Astrocyte (in vitro differentiated cells and primary cell): ENCODE results near the gene PAPSS2. TPM values are rescaled to one million over a fixed set of nuclear protein-coding genes. Genes with fewer than 3 reads are reported as not detected.

ENCODE experiments used
- DNase-seq: peaks from one replicate; pipeline ENCODE4 v3.0.0-alpha.2; 2010; ENCODE audit warnings: low read depth
- FAIRE-seq: peaks from 2 replicates; lab custom pipeline; 2011; peaks lifted over from hg19 to GRCh38; lab: Jason Lieb, UNC
- H2AFZ ChIP-seq: 2 replicates; pipeline ENCODE4 v1.6.0; 2012; ENCODE audit warnings: low read depth, low read length, inconsistent platforms
- H3K27ac ChIP-seq: 2 replicates; pipeline ENCODE4 v1.5.1; 2011; ENCODE audit warnings: low read depth, low read length, inconsistent platforms
- H3K27me3 ChIP-seq: 2 replicates; pipeline ENCODE4 v1.6.0; 2011; ENCODE audit warnings: low read length, inconsistent platforms; ENCODE audit not compliant: insufficient read depth
- H3K36me3 ChIP-seq: 2 replicates; pipeline ENCODE4 v1.5.1; 2011; ENCODE audit warnings: low read length, inconsistent platforms; ENCODE audit not compliant: insufficient read depth
- H3K4me1 ChIP-seq: 2 replicates; pipeline ENCODE4 v1.5.1; 2011; ENCODE audit warnings: low read length, inconsistent platforms; ENCODE audit not compliant: insufficient read depth
- H3K4me2 ChIP-seq: 2 replicates; pipeline ENCODE4 v1.6.0; 2012; ENCODE audit warnings: low read length, inconsistent platforms
- H3K4me3 ChIP-seq: 2 replicates; pipeline ENCODE4 v1.5.1; 2011; ENCODE audit warnings: low read depth, mild to moderate bottlenecking, low read length, inconsistent platforms; ENCODE audit not compliant: insufficient read depth
- H3K79me2 ChIP-seq: 2 replicates; pipeline ENCODE4 v1.6.0; 2012; ENCODE audit warnings: mild to moderate bottlenecking, low read length, inconsistent platforms; ENCODE audit not compliant: insufficient read depth
- H3K9ac ChIP-seq: 2 replicates; pipeline ENCODE4 v1.6.0; 2012; ENCODE audit warnings: mild to moderate bottlenecking, low read length, inconsistent platforms
- H3K9me3 ChIP-seq: 2 replicates; pipeline ENCODE4 v1.5.1; 2012; ENCODE audit warnings: low read depth, mild to moderate bottlenecking, low read length, inconsistent platforms; ENCODE audit not compliant: insufficient read depth
- H4K20me1 ChIP-seq: 2 replicates; pipeline ENCODE4 v1.6.0; 2012; ENCODE audit warnings: low read length, inconsistent platforms; ENCODE audit not compliant: insufficient read depth
- H3K27ac Mint-ChIP-seq: one replicate; pipeline ENCODE4 v1.8.0; 2021; ENCODE audit warnings: mild to moderate bottlenecking, mixed read lengths; ENCODE audit not compliant: unreplicated experiment
- H3K27me3 Mint-ChIP-seq: one replicate; pipeline ENCODE4 v1.8.0; 2021; ENCODE audit warnings: low read depth, mixed read lengths; ENCODE audit not compliant: unreplicated experiment
- H3K36me3 Mint-ChIP-seq: one replicate; pipeline ENCODE4 v1.8.0; 2021; ENCODE audit warnings: low read depth, mixed read lengths; ENCODE audit not compliant: unreplicated experiment
- H3K4me1 Mint-ChIP-seq: one replicate; pipeline ENCODE4 v1.8.0; 2021; ENCODE audit warnings: low read depth, mixed read lengths; ENCODE audit not compliant: unreplicated experiment
- H3K4me3 Mint-ChIP-seq: one replicate; pipeline ENCODE4 v1.8.0; 2021; ENCODE audit warnings: mild to moderate bottlenecking, moderate library complexity, mixed read lengths; ENCODE audit not compliant: unreplicated experiment
- H3K9me3 Mint-ChIP-seq: one replicate; pipeline ENCODE4 v1.8.0; 2021; ENCODE audit warnings: mild to moderate bottlenecking, mixed read lengths; ENCODE audit not compliant: unreplicated experiment
- EZH2 ChIP-seq: IDR thresholded peaks from 2 replicates; pipeline ENCODE4 v1.6.1; 2012; ENCODE audit warnings: mild to moderate bottlenecking, low read length, inconsistent platforms; ENCODE audit not compliant: insufficient read depth
- total RNA-seq: library from RNA; stranded (reverse); gene quantifications from 2 replicates; pipeline ENCODE4 v1.2.1, GENCODE V29; 2021
- TF ChIP-seq, protein P1 (sequence below): IDR thresholded peaks from 2 replicates; pipeline ENCODE4 v1.5.1; 2011; ENCODE audit warnings: low read depth, mild to moderate bottlenecking, inconsistent platforms, low read length, moderate library complexity; ENCODE audit not compliant: insufficient read depth

The PAPSS2 gene
- total RNA-seq, 1 donor from 2014 or later: 48.6 TPM

DNA sequence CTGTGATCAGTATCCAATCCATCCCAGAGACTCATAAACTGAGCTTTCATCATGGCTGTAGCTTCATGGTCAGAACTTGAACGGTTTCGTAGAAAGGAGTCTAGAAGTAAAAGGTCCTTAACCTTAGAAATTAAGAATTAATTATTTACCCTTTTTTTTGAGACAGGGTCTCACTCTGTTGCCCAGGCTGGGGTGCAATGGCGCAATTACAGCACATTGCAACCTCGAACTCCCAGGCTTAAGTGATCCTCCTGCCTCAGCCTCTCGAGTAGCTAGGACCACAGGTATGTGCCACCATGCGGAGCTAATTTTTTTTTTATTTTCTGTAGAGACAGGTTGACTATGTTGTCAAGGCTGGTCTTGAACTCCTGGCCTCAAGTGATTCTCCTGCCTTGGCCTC lies 116.7 kb downstream of the PAPSS2 start:
- TF ChIP-seq, protein P1, sequence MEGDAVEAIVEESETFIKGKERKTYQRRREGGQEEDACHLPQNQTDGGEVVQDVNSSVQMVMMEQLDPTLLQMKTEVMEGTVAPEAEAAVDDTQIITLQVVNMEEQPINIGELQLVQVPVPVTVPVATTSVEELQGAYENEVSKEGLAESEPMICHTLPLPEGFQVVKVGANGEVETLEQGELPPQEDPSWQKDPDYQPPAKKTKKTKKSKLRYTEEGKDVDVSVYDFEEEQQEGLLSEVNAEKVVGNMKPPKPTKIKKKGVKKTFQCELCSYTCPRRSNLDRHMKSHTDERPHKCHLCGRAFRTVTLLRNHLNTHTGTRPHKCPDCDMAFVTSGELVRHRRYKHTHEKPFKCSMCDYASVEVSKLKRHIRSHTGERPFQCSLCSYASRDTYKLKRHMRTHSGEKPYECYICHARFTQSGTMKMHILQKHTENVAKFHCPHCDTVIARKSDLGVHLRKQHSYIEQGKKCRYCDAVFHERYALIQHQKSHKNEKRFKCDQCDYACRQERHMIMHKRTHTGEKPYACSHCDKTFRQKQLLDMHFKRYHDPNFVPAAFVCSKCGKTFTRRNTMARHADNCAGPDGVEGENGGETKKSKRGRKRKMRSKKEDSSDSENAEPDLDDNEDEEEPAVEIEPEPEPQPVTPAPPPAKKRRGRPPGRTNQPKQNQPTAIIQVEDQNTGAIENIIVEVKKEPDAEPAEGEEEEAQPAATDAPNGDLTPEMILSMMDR: no peak
- TF ChIP-seq EZH2: no peak
- H3K4me2 ChIP-seq: peak overlapping the region; percentile 72
- Mint-ChIP-seq H3K27me3 (no peaks in the 10 kb centered on the region), H3K36me3 (no peaks in the 10 kb centered on the region), H3K9me3 (no peaks in the 10 kb centered on the region), H3K27ac (no peak overlapping the region), H3K4me3 (no peak overlapping the region), H3K4me1 (peaks cover 9% of the 10 kb centered on the region)
- H2AFZ ChIP-seq: no peak overlapping the region
- no peak for FAIRE-seq
- H3K9me3 ChIP-seq: no peaks in the 10 kb centered on the region
- peaks cover 10% of the 10 kb centered on the region for H3K4me1 ChIP-seq
- no peak overlapping the region for H3K27ac ChIP-seq
- no peak overlapping the region for H3K9ac ChIP-seq
- H4K20me1 ChIP-seq: peaks cover 4% of the 10 kb centered on the region
- peaks cover 19% of the 10 kb centered on the region for H3K79me2 ChIP-seq
- peak overlapping the region; percentile 15 for H3K4me3 ChIP-seq
- no peaks in the 10 kb centered on the region for H3K27me3 ChIP-seq
- DNase-seq: no peak
- no peaks in the 10 kb centered on the region for H3K36me3 ChIP-seq

DNA sequence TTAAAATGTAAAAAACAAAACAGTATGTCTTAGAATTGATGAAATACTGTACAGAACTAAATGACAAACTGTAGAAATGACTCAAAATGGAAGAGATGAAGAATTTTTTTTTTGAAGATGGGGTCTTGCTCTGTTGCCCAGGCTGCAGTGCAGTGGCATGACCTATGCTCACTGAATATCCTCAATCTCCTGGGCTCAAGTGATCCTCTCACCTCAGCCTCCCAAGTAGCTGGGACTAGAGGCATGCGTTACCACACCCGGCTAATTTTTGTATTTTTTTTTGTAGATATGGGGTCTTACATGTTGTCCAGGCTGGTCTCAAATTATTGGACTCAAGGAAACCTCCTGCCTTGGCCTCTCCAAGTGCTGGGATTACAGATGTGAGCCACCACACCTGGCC lies 121.9 kb downstream of the PAPSS2 start:
- no peak for DNase-seq
- no peaks in the 10 kb centered on the region for H3K4me1 ChIP-seq
- TF ChIP-seq, protein P1: no peak
- no peak for TF ChIP-seq EZH2

DNA sequence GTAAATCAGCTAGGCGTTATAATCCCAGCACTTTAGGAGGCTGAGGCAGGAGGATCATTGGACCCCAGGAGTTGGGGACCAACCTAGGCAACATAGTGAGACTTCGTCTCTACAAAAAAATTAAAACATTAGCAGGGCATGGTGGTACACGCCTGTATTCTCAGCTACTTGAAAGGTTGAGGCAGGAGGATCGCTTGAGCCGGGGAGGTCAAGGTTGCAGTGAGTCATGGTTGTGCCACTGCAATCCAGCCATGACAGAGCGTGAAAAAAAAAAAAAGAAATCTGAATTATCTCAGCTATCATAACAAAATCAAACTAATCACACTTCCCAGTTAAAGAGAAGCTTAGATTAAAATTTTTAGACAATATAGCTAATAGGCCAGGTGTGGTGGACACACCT lies 123.0 kb downstream of the PAPSS2 start:
- no peak for DNase-seq
- Histone ChIP-seq H3K4me1 (no peaks in the 10 kb centered on the region), H3K79me2 (peaks cover 24% of the 10 kb centered on the region), H3K4me3 (no peak overlapping the region), H3K9me3 (no peaks in the 10 kb centered on the region), H3K27me3 (no peaks in the 10 kb centered on the region), H3K36me3 (peaks cover 10% of the 10 kb centered on the region), H3K4me2 (no peak overlapping the region), H2AFZ (no peak overlapping the region), H4K20me1 (peaks cover 4% of the 10 kb centered on the region), H3K9ac (no peak overlapping the region), H3K27ac (no peak overlapping the region)
- no peaks in the 10 kb centered on the region for H3K27me3 Mint-ChIP-seq
- H3K27ac Mint-ChIP-seq: no peak overlapping the region
- peaks cover 2% of the 10 kb centered on the region for H3K36me3 Mint-ChIP-seq
- H3K4me1 Mint-ChIP-seq: peaks cover 8% of the 10 kb centered on the region
- no peaks in the 10 kb centered on the region for H3K9me3 Mint-ChIP-seq
- no peak for FAIRE-seq
- H3K4me3 Mint-ChIP-seq: no peak overlapping the region
- TF ChIP-seq, protein P1: no peak
- no peak for TF ChIP-seq EZH2

More for the DNA sequence above, 121.9 kb downstream of the PAPSS2 start:
- H2AFZ ChIP-seq: no peak overlapping the region
- H3K4me3 ChIP-seq: no peak overlapping the region
- no peak overlapping the region for H3K27ac ChIP-seq
- H3K27me3 Mint-ChIP-seq: no peaks in the 10 kb centered on the region
- no peak for FAIRE-seq
- peaks cover 2% of the 10 kb centered on the region for H3K36me3 Mint-ChIP-seq
- no peaks in the 10 kb centered on the region for H3K9me3 ChIP-seq
- H3K9ac ChIP-seq: no peak overlapping the region
- H3K4me1 Mint-ChIP-seq: peaks cover 10% of the 10 kb centered on the region
- no peaks in the 10 kb centered on the region for H3K27me3 ChIP-seq
- peaks cover 5% of the 10 kb centered on the region for H3K36me3 ChIP-seq
- no peak overlapping the region for H3K27ac Mint-ChIP-seq
- H3K4me3 Mint-ChIP-seq: no peak overlapping the region
- H3K79me2 ChIP-seq: peaks cover 24% of the 10 kb centered on the region
- H4K20me1 ChIP-seq: peaks cover 4% of the 10 kb centered on the region
- no peaks in the 10 kb centered on the region for H3K9me3 Mint-ChIP-seq
- no peak overlapping the region for H3K4me2 ChIP-seq
